AG10803 (cell line): ENCODE measurements around the gene SSRP1.

Experiments
- DNase-seq: peaks from one replicate; pipeline ENCODE4 v3.0.0; 2010; ENCODE audit warnings: low read depth
- H3K4me3 ChIP-seq: 2 replicates; pipeline ENCODE4 v1.5.1; 2011; ENCODE audit warnings: mild to moderate bottlenecking, low read length, control low read depth
- TF ChIP-seq, protein P1 (sequence below): conservative IDR thresholded peaks from 2 replicates; pipeline ENCODE4 v1.5.1; 2011; ENCODE audit warnings: mild to moderate bottlenecking, low read length, control low read depth, inconsistent platforms

SSRP1 gene

DNA sequence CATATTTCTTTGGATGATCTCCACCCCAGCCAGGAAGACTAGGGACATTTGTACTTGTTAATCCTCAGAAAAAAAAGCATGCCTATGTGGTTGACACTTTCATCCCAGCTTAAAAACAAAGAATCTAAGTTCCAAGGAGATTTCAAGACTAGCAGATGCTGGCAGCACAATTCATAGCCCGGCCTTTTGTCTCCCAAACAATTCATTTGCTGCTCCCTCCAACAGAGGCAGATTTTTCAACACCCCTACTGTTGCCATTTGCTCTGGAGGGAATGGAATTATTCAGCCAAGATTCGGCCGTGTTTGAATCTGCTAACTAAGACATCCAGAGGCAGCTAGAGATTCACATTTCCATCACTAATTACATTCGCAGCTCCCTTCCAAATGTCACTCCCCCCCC is 17.8 kb upstream of the SSRP1 start:
- no peak overlapping the region for H3K4me3 ChIP-seq
- TF ChIP-seq, protein P1, sequence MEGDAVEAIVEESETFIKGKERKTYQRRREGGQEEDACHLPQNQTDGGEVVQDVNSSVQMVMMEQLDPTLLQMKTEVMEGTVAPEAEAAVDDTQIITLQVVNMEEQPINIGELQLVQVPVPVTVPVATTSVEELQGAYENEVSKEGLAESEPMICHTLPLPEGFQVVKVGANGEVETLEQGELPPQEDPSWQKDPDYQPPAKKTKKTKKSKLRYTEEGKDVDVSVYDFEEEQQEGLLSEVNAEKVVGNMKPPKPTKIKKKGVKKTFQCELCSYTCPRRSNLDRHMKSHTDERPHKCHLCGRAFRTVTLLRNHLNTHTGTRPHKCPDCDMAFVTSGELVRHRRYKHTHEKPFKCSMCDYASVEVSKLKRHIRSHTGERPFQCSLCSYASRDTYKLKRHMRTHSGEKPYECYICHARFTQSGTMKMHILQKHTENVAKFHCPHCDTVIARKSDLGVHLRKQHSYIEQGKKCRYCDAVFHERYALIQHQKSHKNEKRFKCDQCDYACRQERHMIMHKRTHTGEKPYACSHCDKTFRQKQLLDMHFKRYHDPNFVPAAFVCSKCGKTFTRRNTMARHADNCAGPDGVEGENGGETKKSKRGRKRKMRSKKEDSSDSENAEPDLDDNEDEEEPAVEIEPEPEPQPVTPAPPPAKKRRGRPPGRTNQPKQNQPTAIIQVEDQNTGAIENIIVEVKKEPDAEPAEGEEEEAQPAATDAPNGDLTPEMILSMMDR = no peak
- DNase-seq = no peak

DNA sequence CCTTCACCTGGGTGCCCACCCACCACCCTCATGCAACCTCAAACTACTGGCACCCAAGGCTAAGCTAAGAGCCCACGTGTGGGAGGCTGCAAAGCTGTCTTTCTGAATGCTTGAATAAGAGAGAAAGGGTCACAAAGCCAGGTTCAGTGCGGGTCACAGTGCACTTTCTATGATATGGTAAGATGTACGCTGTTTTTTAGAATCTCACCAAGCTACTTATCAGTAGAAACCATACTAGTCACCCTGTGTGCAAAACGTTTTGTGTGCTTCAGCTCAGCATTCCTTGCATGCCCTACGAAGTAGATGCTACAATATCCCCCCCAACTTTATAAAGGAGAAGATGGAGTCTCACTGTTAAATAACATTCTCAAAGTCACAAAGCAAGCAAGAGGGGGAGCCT is 17.3 kb upstream of the SSRP1 start:
- no peak for DNase-seq
- TF ChIP-seq, protein P1 = no peak
- no peak overlapping the region for H3K4me3 ChIP-seq

DNA sequence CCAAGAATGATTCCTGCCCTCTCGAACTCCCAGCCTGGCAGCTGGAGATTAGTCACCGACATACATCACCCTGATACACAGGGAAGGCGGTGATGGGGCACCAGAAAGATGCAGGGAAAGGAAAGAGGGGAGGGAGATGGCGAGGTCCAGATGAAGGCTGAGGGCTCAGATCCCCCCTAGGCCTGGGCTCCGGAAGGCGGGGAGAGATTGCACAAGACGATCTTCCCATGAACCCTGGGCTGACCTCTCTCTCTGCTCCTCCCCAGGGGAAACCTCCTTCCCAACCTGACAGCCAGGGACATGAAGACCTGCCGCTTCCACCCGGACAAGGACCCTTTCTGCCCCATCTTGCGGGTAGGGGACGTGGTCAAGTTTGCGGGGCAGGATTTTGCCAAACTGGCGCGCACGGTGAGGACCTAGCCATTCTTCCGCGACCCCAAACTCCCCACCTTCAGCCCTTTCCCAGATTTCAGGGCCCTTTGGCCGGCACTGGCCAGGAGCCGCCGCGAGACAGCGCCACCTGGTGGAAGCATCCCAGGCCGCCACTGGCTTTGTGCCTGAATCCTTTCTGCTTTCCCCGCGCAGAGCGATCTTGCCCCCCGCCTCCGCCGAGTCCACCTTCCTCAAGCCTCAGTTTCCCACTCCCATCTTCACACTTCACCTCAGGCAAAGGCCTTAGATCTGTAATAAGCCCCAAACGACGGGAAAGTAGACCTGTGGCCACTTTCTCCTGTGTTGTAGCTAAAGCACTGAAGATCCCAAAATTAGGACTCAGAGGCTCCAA is 14.0 kb upstream of the SSRP1 start:
- no peak overlapping the region for H3K4me3 ChIP-seq
- DNase-seq = peak; percentile 21
- TF ChIP-seq, protein P1 = peak; percentile 78

- no peak overlapping the region for H3K4me3 ChIP-seq
- DNase-seq = peak; percentile 7
- TF ChIP-seq, protein P1 = no peak
These were observed 13.1 kb upstream of the SSRP1 start for GRCh38 chr11:57348636-57349313.

DNA sequence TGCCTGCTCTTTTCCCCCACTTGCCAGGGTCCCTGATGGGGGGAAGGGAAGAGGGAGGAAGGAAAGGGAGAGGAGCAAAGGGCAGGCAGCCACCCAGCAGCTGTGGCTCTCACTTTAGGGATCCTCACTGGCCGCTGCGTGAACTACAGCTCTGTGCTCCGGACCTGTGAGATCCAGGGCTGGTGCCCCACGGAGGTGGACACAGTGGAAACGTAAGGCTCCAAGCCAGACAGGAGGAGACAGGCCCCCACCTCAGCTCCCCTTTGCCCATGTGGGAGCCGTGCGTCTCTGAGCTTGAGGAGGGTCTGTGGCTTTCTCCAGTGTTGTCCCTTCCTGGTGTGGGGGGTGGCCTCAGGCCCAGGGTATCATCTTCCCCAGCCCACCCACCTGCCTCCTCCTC is 12.4 kb upstream of the SSRP1 start:
- no peak for DNase-seq
- TF ChIP-seq, protein P1 = no peak
- H3K4me3 ChIP-seq = no peak overlapping the region

DNA sequence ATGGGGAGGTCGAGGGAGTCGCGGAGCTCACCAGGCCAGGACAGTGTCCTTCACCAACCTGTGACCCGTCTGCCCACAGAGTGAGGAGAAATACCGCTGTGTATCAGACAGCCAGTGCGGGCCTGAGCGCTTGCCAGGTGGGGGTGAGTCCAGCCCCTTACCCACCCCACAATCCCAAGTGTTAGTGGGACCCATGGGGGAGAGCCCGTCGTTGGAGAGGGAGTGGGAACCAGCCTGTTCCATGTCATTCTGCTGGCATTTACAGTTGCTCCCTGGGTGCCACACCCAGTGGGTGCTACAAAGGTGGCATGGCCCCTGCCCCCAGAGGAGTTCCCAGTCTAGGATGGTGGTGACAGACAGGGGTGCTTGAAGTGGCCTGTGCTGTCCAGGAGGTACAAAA is 11.6 kb upstream of the SSRP1 start:
- no peak overlapping the region for H3K4me3 ChIP-seq
- TF ChIP-seq, protein P1 = no peak
- DNase-seq = no peak

GRCh38 chr11:57345555-57346211 is 10.0 kb upstream of the SSRP1 start:
- DNase-seq = peak; percentile 60
- H3K4me3 ChIP-seq = no peak overlapping the region
- TF ChIP-seq, protein P1 = peak; percentile 76
